ENCODE results near the gene NNAT.

DNA sequence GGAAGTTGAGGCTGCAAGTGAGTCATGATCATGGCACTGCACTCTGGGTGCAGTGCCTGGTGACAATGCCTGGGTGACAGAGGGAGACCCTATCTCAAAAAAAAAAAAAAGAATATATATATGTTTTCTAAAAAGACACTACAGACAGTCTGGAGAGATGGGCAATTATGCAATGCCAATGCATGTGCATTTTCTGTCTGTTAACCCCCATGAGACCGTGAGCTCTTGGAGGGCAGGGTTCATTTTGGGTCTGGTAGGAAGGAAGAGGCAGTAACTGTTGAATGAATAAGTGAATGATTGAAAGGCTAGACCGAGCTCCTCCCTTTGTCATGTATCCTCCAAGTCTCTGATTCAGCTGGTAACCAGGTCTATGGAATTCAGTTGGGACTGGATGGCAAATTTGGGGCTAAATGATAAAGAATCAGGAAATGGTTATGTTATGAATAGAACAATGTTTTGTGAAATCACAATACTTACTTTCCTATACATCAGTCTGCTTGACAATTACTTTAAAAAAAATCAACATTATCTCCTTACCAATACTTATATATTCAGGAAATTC lies 12.2 kb downstream of the NNAT start:
- TF ChIP-seq, protein P1, sequence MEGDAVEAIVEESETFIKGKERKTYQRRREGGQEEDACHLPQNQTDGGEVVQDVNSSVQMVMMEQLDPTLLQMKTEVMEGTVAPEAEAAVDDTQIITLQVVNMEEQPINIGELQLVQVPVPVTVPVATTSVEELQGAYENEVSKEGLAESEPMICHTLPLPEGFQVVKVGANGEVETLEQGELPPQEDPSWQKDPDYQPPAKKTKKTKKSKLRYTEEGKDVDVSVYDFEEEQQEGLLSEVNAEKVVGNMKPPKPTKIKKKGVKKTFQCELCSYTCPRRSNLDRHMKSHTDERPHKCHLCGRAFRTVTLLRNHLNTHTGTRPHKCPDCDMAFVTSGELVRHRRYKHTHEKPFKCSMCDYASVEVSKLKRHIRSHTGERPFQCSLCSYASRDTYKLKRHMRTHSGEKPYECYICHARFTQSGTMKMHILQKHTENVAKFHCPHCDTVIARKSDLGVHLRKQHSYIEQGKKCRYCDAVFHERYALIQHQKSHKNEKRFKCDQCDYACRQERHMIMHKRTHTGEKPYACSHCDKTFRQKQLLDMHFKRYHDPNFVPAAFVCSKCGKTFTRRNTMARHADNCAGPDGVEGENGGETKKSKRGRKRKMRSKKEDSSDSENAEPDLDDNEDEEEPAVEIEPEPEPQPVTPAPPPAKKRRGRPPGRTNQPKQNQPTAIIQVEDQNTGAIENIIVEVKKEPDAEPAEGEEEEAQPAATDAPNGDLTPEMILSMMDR (conservative IDR thresholded peaks at IDR 0.05) = no peak
- TF ChIP-seq EZH2 (IDR thresholded peaks at IDR 0.05; ENCODE audit: low read depth) = no peak

Measured in PC-9 (cell line).